MM.1S (cell line): ENCODE measurements around the gene ZBTB49.

Experiments used
- DNase-seq: peaks from one replicate; pipeline ENCODE4 v3.0.0-alpha.2; 2015
- H2AFZ ChIP-seq: fragments of 300-600 bp; sonication (generic); 2 replicates; pipeline ENCODE4 v1.6.0; 2016; ENCODE audit warnings: antibody characterized with exemption, low read length
- H3F3A ChIP-seq: fragments of 300-600 bp; sonication (generic); 2 replicates; pipeline ENCODE4 v1.6.1; 2016; ENCODE audit warnings: mild to moderate bottlenecking, antibody characterized with exemption, low read length, moderate library complexity, mixed read lengths; ENCODE audit not compliant: insufficient read depth
- H3K27ac ChIP-seq: fragments of 300-600 bp; sonication (generic); 2 replicates; pipeline ENCODE4 v1.5.1; 2016; ENCODE audit warnings: mild to moderate bottlenecking, low read length
- H3K27me3 ChIP-seq: fragments of 300-600 bp; sonication (generic); replicated peaks from 2 replicates; pipeline ENCODE4 v1.6.0; 2016; ENCODE audit warnings: low read length; ENCODE audit not compliant: insufficient read depth
- H3K36me3 ChIP-seq: fragments of 300-600 bp; sonication (generic); replicated peaks from 2 replicates; pipeline ENCODE4 v1.6.1; 2016; ENCODE audit warnings: mild to moderate bottlenecking, low read length, mixed read lengths; ENCODE audit not compliant: insufficient read depth
- H3K4me1 ChIP-seq: fragments of 300-600 bp; sonication (generic); 2 replicates; pipeline ENCODE4 v1.6.1; 2016; ENCODE audit warnings: low read length, mixed read lengths
- H3K4me2 ChIP-seq: fragments of 300-600 bp; sonication (generic); 2 replicates; pipeline ENCODE4 v1.6.0; 2016; ENCODE audit warnings: low read depth, low read length
- H3K4me3 ChIP-seq: fragments of 300-600 bp; sonication (generic); 2 replicates; pipeline ENCODE4 v1.5.1; 2016; ENCODE audit warnings: low read length, mixed read lengths
- H3K79me2 ChIP-seq: fragments of 300-600 bp; sonication (generic); 2 replicates; pipeline ENCODE4 v1.6.1; 2016; ENCODE audit warnings: mixed run types, low read length, mixed read lengths
- H3K9ac ChIP-seq: fragments of 300-600 bp; sonication (generic); 2 replicates; pipeline ENCODE4 v1.6.1; 2016; ENCODE audit warnings: low read length, mixed read lengths
- H3K9me2 ChIP-seq: fragments of 300-600 bp; sonication (generic); replicated peaks from 2 replicates; pipeline ENCODE4 v1.6.1; 2016; ENCODE audit warnings: mild to moderate bottlenecking, low read length, mixed read lengths; ENCODE audit not compliant: insufficient read depth
- H3K9me3 ChIP-seq: fragments of 300-600 bp; sonication (generic); replicated peaks from 2 replicates; pipeline ENCODE4 v1.6.1; 2016; ENCODE audit warnings: mild to moderate bottlenecking, low read length, mixed read lengths; ENCODE audit not compliant: insufficient read depth
- H4K20me1 ChIP-seq: fragments of 300-600 bp; sonication (generic); 2 replicates; pipeline ENCODE4 v1.6.1; 2016; ENCODE audit warnings: mild to moderate bottlenecking, low read length, moderate library complexity, mixed read lengths; ENCODE audit not compliant: insufficient read depth
- CTCF ChIP-seq: fragments of 300-600 bp; sonication (generic); IDR thresholded peaks from 2 replicates; pipeline ENCODE4 v1.5.1; 2016; ENCODE audit warnings: antibody characterized with exemption, low read length, mixed read lengths
- EZH2 ChIP-seq: fragments of 300-600 bp; sonication (generic); optimal IDR thresholded peaks from 2 replicates; pipeline ENCODE3; 2017; ENCODE audit warnings: low read depth, mild to moderate bottlenecking, antibody characterized with exemption, low read length, mixed read lengths
- EZH2phosphoT487 ChIP-seq: fragments of 300-600 bp; sonication (generic); IDR thresholded peaks from 2 replicates; pipeline ENCODE4 v1.6.1; 2018; ENCODE audit warnings: antibody characterized with exemption, low read length

ZBTB49 gene

GRCh38 chr4:4271912-4272311 is 18.1 kb upstream of the ZBTB49 start:
- H3K27ac ChIP-seq = no peak overlapping the region
- no peak for DNase-seq
- TF ChIP-seq EZH2phosphoT487 = no peak
- TF ChIP-seq CTCF = no peak
- no peak for TF ChIP-seq EZH2

GRCh38 chr4:4274226-4274625 is 15.8 kb upstream of the ZBTB49 start:
- peaks cover 14% of the 10 kb centered on the region; the same call in 1 of the 2 replicates for H3K36me3 ChIP-seq
- no peak overlapping the region for H3K9ac ChIP-seq
- no peaks in the 10 kb centered on the region for H3K79me2 ChIP-seq
- H4K20me1 ChIP-seq = no peaks in the 10 kb centered on the region
- no peak for DNase-seq
- no peaks in the 10 kb centered on the region for H3K4me1 ChIP-seq
- no peak for TF ChIP-seq EZH2phosphoT487
- TF ChIP-seq CTCF = no peak
- no peak for TF ChIP-seq EZH2
- H3K9me3 ChIP-seq = no peaks in the 10 kb centered on the region
- no peak overlapping the region for H3K4me2 ChIP-seq
- no peaks in the 10 kb centered on the region for H3F3A ChIP-seq
- H3K4me3 ChIP-seq = no peak overlapping the region
- H3K9me2 ChIP-seq = no peaks in the 10 kb centered on the region
- no peaks in the 10 kb centered on the region for H3K27me3 ChIP-seq
- no peak overlapping the region for H3K27ac ChIP-seq
- no peak overlapping the region for H2AFZ ChIP-seq

More at GRCh38 chr4:4271912-4272311, 18.1 kb upstream of the ZBTB49 start:
- Histone ChIP-seq H3K79me2 (no peaks in the 10 kb centered on the region), H3K9ac (no peak overlapping the region), H3K36me3 (peaks cover 10% of the 10 kb centered on the region; the same call in 1 of the 2 replicates), H3K4me3 (no peak overlapping the region), H3K4me1 (no peaks in the 10 kb centered on the region), H4K20me1 (no peaks in the 10 kb centered on the region), H3K4me2 (no peak overlapping the region), H2AFZ (no peak overlapping the region), H3K27me3 (no peaks in the 10 kb centered on the region), H3F3A (no peaks in the 10 kb centered on the region), H3K9me3 (no peaks in the 10 kb centered on the region), H3K9me2 (no peaks in the 10 kb centered on the region)

GRCh38 chr4:4277531-4277930 is 12.5 kb upstream of the ZBTB49 start:
- Histone ChIP-seq H4K20me1 (no peaks in the 10 kb centered on the region), H3K36me3 (peaks cover 16% of the 10 kb centered on the region; the same call in 1 of the 2 replicates), H3K79me2 (peaks cover 8% of the 10 kb centered on the region; the same call in 1 of the 2 replicates), H3K27me3 (no peaks in the 10 kb centered on the region), H3K9ac (no peak overlapping the region), H3K4me1 (no peaks in the 10 kb centered on the region), H3K27ac (no peak overlapping the region), H3K4me2 (no peak overlapping the region), H3F3A (no peaks in the 10 kb centered on the region), H3K9me3 (no peaks in the 10 kb centered on the region), H3K9me2 (no peaks in the 10 kb centered on the region), H3K4me3 (no peak overlapping the region), H2AFZ (no peak overlapping the region)
- no peak for DNase-seq
- no peak for TF ChIP-seq EZH2phosphoT487
- TF ChIP-seq EZH2 = no peak
- TF ChIP-seq CTCF = no peak

- Histone ChIP-seq H3K79me2 (peaks cover 37% of the 10 kb centered on the region), H3K27me3 (no peaks in the 10 kb centered on the region), H3K4me2 (no peak overlapping the region), H2AFZ (no peak overlapping the region), H4K20me1 (no peaks in the 10 kb centered on the region), H3K4me1 (no peaks in the 10 kb centered on the region), H3K4me3 (no peak overlapping the region), H3F3A (no peaks in the 10 kb centered on the region), H3K27ac (no peak overlapping the region), H3K9ac (no peak overlapping the region), H3K36me3 (peaks cover 19% of the 10 kb centered on the region; the same call in 1 of the 2 replicates), H3K9me3 (no peaks in the 10 kb centered on the region), H3K9me2 (no peaks in the 10 kb centered on the region)
- DNase-seq = no peak
- no peak for TF ChIP-seq CTCF
- TF ChIP-seq EZH2 = no peak
- no peak for TF ChIP-seq EZH2phosphoT487
Measured at GRCh38 chr4:4281787-4282186, 8.3 kb upstream of the ZBTB49 start.
